ENCODE results near the gene CAD. TPM values are rescaled to one million over a fixed set of nuclear protein-coding genes. Genes with fewer than 3 reads are reported as not detected.
"Not testable (repeated sequence)": the region's sequence is repeated elsewhere in the genome, so short reads cannot be mapped to it uniquely, and the experiment has no call there.

CAD gene
- total RNA-seq, 1 donor from 2014 or later, result 25.0 TPM

- Histone ChIP-seq H3K9me3 (no peaks in the 10 kb centered on the region), H3K27ac (no peak overlapping the region), H3K27me3 (no peaks in the 10 kb centered on the region), H3K4me3 (no peak overlapping the region), H3K4me1 (no peaks in the 10 kb centered on the region), H3K36me3 (no peaks in the 10 kb centered on the region)
- intact Hi-C loops (cut with DNase I), result loop anchor here (5.0 kb wide), 1 partner anchor 92 kb away; no protein-coding TSS in a partner anchor
- DNase-seq (ENCODE audit: extremely low spot score in 2 of 2), result no peak
- TF ChIP-seq POLR2A (IDR thresholded peaks at IDR 0.05) (no peak), CTCF (IDR thresholded peaks at IDR 0.05) (no peak), POLR2AphosphoS5 (IDR thresholded peaks at IDR 0.05; ENCODE audit: insufficient read depth in 1 of 2, low read depth in 1 of 2) (no peak)
Observed at GRCh38 chr2:27194538-27195354, 22.4 kb upstream of the CAD start.

- H3K9me3 ChIP-seq; intact Hi-C loops (cut with DNase I); DNase-seq (ENCODE audit: extremely low spot score in 2 of 2); H3K27me3 ChIP-seq; H3K4me1 ChIP-seq; H3K36me3 ChIP-seq; H3K4me3 ChIP-seq; H3K27ac ChIP-seq: not testable (repeated sequence)
Observed at GRCh38 chr2:27195799-27196198, 21.4 kb upstream of the CAD start.

GRCh38 chr2:27198068-27198467 lies 19.1 kb upstream of the CAD start:
- peaks cover 0 to 17% of the 10 kb centered on the region in 2 donors for H3K36me3 ChIP-seq
- H3K27me3 ChIP-seq; H3K4me1 ChIP-seq; DNase-seq (ENCODE audit: extremely low spot score in 2 of 2); H3K4me3 ChIP-seq; intact Hi-C loops (cut with DNase I); H3K27ac ChIP-seq; H3K9me3 ChIP-seq: not testable (repeated sequence)

GRCh38 chr2:27198627-27199026 lies 18.5 kb upstream of the CAD start:
- Histone ChIP-seq H3K9me3 (no peaks in the 10 kb centered on the region), H3K36me3 (peaks cover 0 to 23% of the 10 kb centered on the region in 2 donors), H3K27me3 (no peaks in the 10 kb centered on the region), H3K4me1 (no peaks in the 10 kb centered on the region), H3K4me3 (no peak overlapping the region), H3K27ac (no peak overlapping the region)
- no peak for DNase-seq (ENCODE audit: extremely low spot score in 2 of 2)
- intact Hi-C loops (cut with DNase I), result no loop called here
- TF ChIP-seq POLR2AphosphoS5 (IDR thresholded peaks at IDR 0.05; ENCODE audit: insufficient read depth in 1 of 2, low read depth in 1 of 2), result no peak
- TF ChIP-seq POLR2A (IDR thresholded peaks at IDR 0.05), result no peak
- no peak for TF ChIP-seq CTCF (IDR thresholded peaks at IDR 0.05)

GRCh38 chr2:27199241-27199640 lies 17.9 kb upstream of the CAD start:
- Histone ChIP-seq H3K27me3 (no peaks in the 10 kb centered on the region), H3K36me3 (peaks cover 0 to 29% of the 10 kb centered on the region in 2 donors), H3K4me1 (no peaks in the 10 kb centered on the region), H3K4me3 (no peak overlapping the region), H3K9me3 (no peaks in the 10 kb centered on the region), H3K27ac (no peak overlapping the region)
- intact Hi-C loops (cut with DNase I), result no loop called here
- no peak for DNase-seq (ENCODE audit: extremely low spot score in 2 of 2)
- TF ChIP-seq POLR2AphosphoS5 (IDR thresholded peaks at IDR 0.05; ENCODE audit: insufficient read depth in 1 of 2, low read depth in 1 of 2) (no peak), CTCF (IDR thresholded peaks at IDR 0.05) (no peak), POLR2A (IDR thresholded peaks at IDR 0.05) (no peak)

GRCh38 chr2:27201675-27202074 lies 15.5 kb upstream of the CAD start:
- Histone ChIP-seq H3K4me1 (no peaks in the 10 kb centered on the region), H3K9me3 (no peaks in the 10 kb centered on the region), H3K27ac (no peak overlapping the region), H3K4me3 (no peak overlapping the region), H3K27me3 (no peaks in the 10 kb centered on the region), H3K36me3 (peaks cover 0 to 42% of the 10 kb centered on the region in 2 donors)
- TF ChIP-seq POLR2AphosphoS5 (IDR thresholded peaks at IDR 0.05; ENCODE audit: insufficient read depth in 1 of 2, low read depth in 1 of 2), result no peak
- no peak for TF ChIP-seq CTCF (IDR thresholded peaks at IDR 0.05)
- TF ChIP-seq POLR2A (IDR thresholded peaks at IDR 0.05), result no peak
- no peak for DNase-seq (ENCODE audit: extremely low spot score in 2 of 2)
- intact Hi-C loops (cut with DNase I), result no loop called here
